OCI-LY1 (cell line): ENCODE measurements around the gene CYP2S1.
A peak's percentile ranks its signal among the peaks of the same experiment; 100 is the strongest.

ENCODE experiments used
- H2AFZ ChIP-seq: fragments of 200-600 bp; sonication (generic), shearing (Covaris generic); 2 replicates; pipeline ENCODE4 v1.6.0; 2014; ENCODE audit warnings: antibody characterized with exemption, mild to moderate bottlenecking, low read length
- H3F3A ChIP-seq: fragments of 200-600 bp; sonication (generic), shearing (Covaris generic); 2 replicates; pipeline ENCODE4 v1.6.0; 2014; ENCODE audit warnings: mild to moderate bottlenecking, antibody characterized with exemption, low read length, moderate library complexity; ENCODE audit not compliant: insufficient read depth
- H3K27ac ChIP-seq: fragments of 200-600 bp; sonication (generic); 2 replicates; pipeline ENCODE4 v1.5.1; 2014; ENCODE audit warnings: low read length, mixed run types, mild to moderate bottlenecking, low read depth; ENCODE audit not compliant: poor library complexity, severe bottlenecking
- H3K27me3 ChIP-seq: fragments of 200-600 bp; sonication (generic); 2 replicates; pipeline ENCODE4 v1.6.0; 2014; ENCODE audit warnings: antibody characterized with exemption, mild to moderate bottlenecking, low read length, moderate library complexity; ENCODE audit not compliant: insufficient read depth
- H3K36me3 ChIP-seq: fragments of 200-600 bp; sonication (generic); 2 replicates; pipeline ENCODE4 v1.6.1; 2014; ENCODE audit warnings: mild to moderate bottlenecking, antibody characterized with exemption, low read length, moderate library complexity, mixed read lengths; ENCODE audit not compliant: insufficient read depth
- H3K4me1 ChIP-seq: fragments of 200-600 bp; sonication (generic); 2 replicates; pipeline ENCODE4 v1.5.1; 2014; ENCODE audit warnings: mild to moderate bottlenecking, low read length, moderate library complexity; ENCODE audit not compliant: insufficient read depth, severe bottlenecking
- H3K4me2 ChIP-seq: fragments of 200-600 bp; sonication (generic), shearing (Covaris generic); 2 replicates; pipeline ENCODE4 v1.6.1; 2014; ENCODE audit warnings: low read length
- H3K4me3 ChIP-seq: fragments of 200-600 bp; sonication (generic); 2 replicates; pipeline ENCODE4 v1.5.1; 2014; ENCODE audit warnings: low read length, low read depth, mild to moderate bottlenecking, mixed read lengths; ENCODE audit not compliant: poor library complexity, severe bottlenecking
- H3K79me2 ChIP-seq: fragments of 200-600 bp; shearing (Covaris generic); 2 replicates; pipeline ENCODE4 v1.6.1; 2016; ENCODE audit warnings: mixed run types, low read length, mixed read lengths; ENCODE audit not compliant: insufficient read depth
- H3K9ac ChIP-seq: fragments of 200-600 bp; sonication (generic), shearing (Covaris generic); 2 replicates; pipeline ENCODE4 v1.6.1; 2014; ENCODE audit warnings: mild to moderate bottlenecking, low read length, mixed read lengths
- H3K9me2 ChIP-seq: fragments of 200-600 bp; sonication (generic), shearing (Covaris generic); 2 replicates; pipeline ENCODE4 v1.6.1; 2014; ENCODE audit warnings: low read depth, mild to moderate bottlenecking, low read length, mixed read lengths
- H3K9me3 ChIP-seq: fragments of 200-600 bp; shearing (Covaris generic); 2 replicates; pipeline ENCODE4 v1.6.1; 2014; ENCODE audit warnings: low read length, mixed read lengths
- H4K20me1 ChIP-seq: fragments of 200-600 bp; sonication (generic), shearing (Covaris generic); 2 replicates; pipeline ENCODE4 v1.6.0; 2016; ENCODE audit warnings: mild to moderate bottlenecking, low read length; ENCODE audit not compliant: insufficient read depth
- CTCF ChIP-seq: fragments of 200-600 bp; sonication (generic), shearing (Covaris generic); IDR thresholded peaks from 2 replicates; pipeline ENCODE4 v1.5.1; 2017; ENCODE audit warnings: mild to moderate bottlenecking, antibody characterized with exemption, low read length, moderate library complexity, mixed read lengths
- EZH2 ChIP-seq: fragments of 200-600 bp; sonication (generic), shearing (Covaris generic); IDR thresholded peaks from 2 replicates; pipeline ENCODE4 v1.8.0; 2017; ENCODE audit warnings: borderline replicate concordance, mixed run types, mild to moderate bottlenecking, antibody characterized with exemption, low read length, moderate library complexity, mixed read lengths

Gene CYP2S1

GRCh38 chr19:41161903-41162302 lies 31.1 kb upstream of the CYP2S1 start:
- Histone ChIP-seq H3K27ac (no peak overlapping the region), H3K9me2 (no peaks in the 10 kb centered on the region), H3K79me2 (no peaks in the 10 kb centered on the region), H3K4me3 (no peak overlapping the region), H3K27me3 (no peaks in the 10 kb centered on the region), H3K9me3 (no peaks in the 10 kb centered on the region), H4K20me1 (no peaks in the 10 kb centered on the region), H3F3A (no peaks in the 10 kb centered on the region), H3K9ac (no peak overlapping the region), H3K4me2 (no peak overlapping the region), H2AFZ (no peak overlapping the region), H3K36me3 (no peaks in the 10 kb centered on the region), H3K4me1 (no peaks in the 10 kb centered on the region)
- TF ChIP-seq EZH2: no peak
- peak; percentile 19; the same call in 1 of the 2 replicates for TF ChIP-seq CTCF

DNA sequence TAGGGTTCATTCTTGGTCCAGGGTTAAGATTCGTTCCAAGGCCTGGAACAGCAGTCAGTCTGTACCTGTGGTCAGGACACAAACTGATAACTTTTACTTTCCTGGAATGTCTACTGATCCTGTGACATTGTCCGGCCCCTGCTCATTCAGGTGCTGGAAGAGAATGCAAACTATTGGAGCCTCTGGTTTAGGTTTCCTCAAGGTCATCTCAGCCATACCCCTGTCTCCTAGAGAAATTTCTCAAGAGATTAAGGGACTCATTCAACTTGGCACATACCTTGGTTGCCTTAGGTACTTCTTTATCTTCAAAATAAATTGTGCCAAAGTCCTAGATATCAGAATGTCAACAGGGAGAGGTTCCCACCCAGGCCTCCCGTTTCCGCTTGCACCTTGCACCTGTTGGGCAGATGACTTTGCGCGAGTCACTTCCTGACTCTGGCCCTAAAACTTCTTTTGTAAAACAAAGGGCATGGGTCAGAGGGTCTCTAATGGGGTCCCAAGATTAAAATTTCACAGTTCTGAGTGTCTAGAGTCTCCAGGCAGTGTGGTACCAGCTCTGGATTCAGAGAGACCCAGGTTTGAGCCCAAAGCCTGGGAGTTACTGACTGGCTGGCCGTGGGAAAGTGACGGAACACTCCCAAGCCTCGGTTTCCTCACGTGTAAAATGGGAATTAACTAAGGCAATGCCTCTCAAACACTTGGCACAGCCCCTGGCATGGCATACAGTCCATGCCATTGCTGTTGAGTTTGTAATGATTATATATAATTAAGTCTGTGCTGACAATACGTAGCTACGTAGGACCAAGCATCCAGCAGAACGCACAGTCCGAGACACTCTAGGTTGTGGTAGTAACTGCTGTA lies 25.8 kb upstream of the CYP2S1 start:
- Histone ChIP-seq H3K27me3 (no peaks in the 10 kb centered on the region), H3F3A (no peaks in the 10 kb centered on the region), H2AFZ (no peak overlapping the region), H3K9ac (no peak overlapping the region), H3K4me3 (no peak overlapping the region), H3K9me2 (no peaks in the 10 kb centered on the region), H3K4me2 (no peak overlapping the region), H3K4me1 (no peaks in the 10 kb centered on the region), H3K27ac (no peak overlapping the region), H3K79me2 (no peaks in the 10 kb centered on the region), H3K36me3 (no peaks in the 10 kb centered on the region), H4K20me1 (no peaks in the 10 kb centered on the region), H3K9me3 (no peaks in the 10 kb centered on the region)
- TF ChIP-seq EZH2 (no peak), CTCF (no peak)

DNA sequence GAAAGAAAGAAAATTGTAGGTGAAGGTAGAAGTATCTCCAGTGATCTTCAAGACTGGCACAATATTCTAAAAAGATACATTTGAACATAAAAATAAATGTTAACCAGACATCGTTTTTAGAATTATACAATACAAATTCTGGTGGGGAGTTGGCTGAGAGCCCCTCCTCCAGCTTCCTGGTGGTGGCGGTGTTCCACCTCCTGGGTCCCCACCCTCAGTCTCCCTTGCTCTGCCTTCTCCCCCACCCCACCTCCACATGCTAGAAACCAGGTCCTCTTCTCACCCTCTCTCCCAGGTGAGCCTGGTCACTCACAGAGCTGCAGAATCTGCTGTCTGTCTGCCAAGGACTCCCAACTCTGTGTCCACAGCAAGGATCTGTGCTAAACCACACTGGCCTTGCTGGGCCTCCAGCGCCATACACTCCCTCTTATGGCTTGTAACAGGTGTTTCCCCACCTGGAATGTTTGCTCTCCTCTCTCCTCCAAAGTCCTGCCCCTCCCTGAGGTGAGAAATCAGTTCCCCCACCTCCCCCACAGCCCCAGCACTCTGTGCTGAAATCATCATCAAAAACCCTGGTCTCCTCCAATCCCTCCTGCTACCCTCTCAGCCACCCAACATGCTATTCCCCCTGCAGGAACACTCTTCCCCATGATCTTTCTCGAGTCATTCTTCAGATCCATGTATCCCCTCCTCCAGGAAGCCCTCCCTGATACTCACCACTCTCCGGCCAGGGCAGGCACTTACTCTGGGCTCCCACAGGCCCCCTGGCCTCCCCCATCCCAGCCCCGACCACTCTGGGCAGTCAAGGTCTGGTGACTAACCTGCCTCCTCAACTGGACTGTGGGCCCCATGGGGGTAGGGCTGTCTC lies 20.5 kb upstream of the CYP2S1 start:
- Histone ChIP-seq H3K4me3 (no peak overlapping the region), H3F3A (no peaks in the 10 kb centered on the region), H3K9me3 (no peaks in the 10 kb centered on the region), H3K36me3 (no peaks in the 10 kb centered on the region), H3K27me3 (no peaks in the 10 kb centered on the region), H2AFZ (no peak overlapping the region), H3K9me2 (no peaks in the 10 kb centered on the region), H3K27ac (no peak overlapping the region), H4K20me1 (no peaks in the 10 kb centered on the region), H3K79me2 (no peaks in the 10 kb centered on the region), H3K9ac (no peak overlapping the region), H3K4me2 (no peak overlapping the region), H3K4me1 (no peaks in the 10 kb centered on the region)
- no peak for TF ChIP-seq EZH2
- TF ChIP-seq CTCF: no peak
